H1 (cell line): Measurements from ENCODE around the gene ZSCAN21. TPM values are rescaled to one million over a fixed set of nuclear protein-coding genes. Genes with fewer than 3 reads are reported as not detected.

Experiments used
- CTCF ChIA-PET: fragments of 300-600 bp; sonication (Branson Sonifier 250); formaldehyde crosslinking; loops from one replicate; lab custom pipeline; 2021; ENCODE audit not compliant: partially characterized antibody; lab: Charles Lee
- POLR2A ChIA-PET: fragments of 300-600 bp; sonication (Branson Sonifier 250); formaldehyde crosslinking; loops from one replicate; lab custom pipeline; 2021; ENCODE audit warnings: inconsistent platforms; ENCODE audit not compliant: partially characterized antibody; lab: Charles Lee
- DNase-seq, 2 experiments: peaks; one replicate each; pipeline versions ENCODE4 v3.0.0 to v3.0.0-alpha.2; 2010 to 2022; ENCODE audit warnings: low spot score in 2 of 2, low read depth in 1 of 2, mixed read lengths in 1 of 2
- FAIRE-seq: peaks from 2 replicates; lab custom pipeline; 2011; peaks lifted over from hg19 to GRCh38; lab: Jason Lieb, UNC
- H2AFZ ChIP-seq: 2 replicates; pipeline ENCODE4 v1.8.1; 2012; ENCODE audit warnings: low read length, inconsistent platforms
- H2AK5ac ChIP-seq: 2 replicates; pipeline ENCODE4 v1.6.1; 2013; ENCODE audit warnings: low read depth, low read length
- H2BK120ac ChIP-seq: replicated peaks from 2 replicates; pipeline ENCODE3; 2013; ENCODE audit warnings: low read depth, low read length, inconsistent platforms
- H2BK12ac ChIP-seq: 2 replicates; pipeline ENCODE4 v1.6.1; 2013; ENCODE audit warnings: low read depth, low read length
- H2BK15ac ChIP-seq: 2 replicates; pipeline ENCODE4 v1.6.1; 2013; ENCODE audit warnings: low read length
- H2BK20ac ChIP-seq: 2 replicates; pipeline ENCODE4 v1.6.1; 2013; ENCODE audit warnings: low read length
- H2BK5ac ChIP-seq: 2 replicates; pipeline ENCODE4 v1.6.1; 2013; ENCODE audit warnings: low read depth, low read length
- H3K14ac ChIP-seq: 2 replicates; pipeline ENCODE4 v1.6.1; 2013; ENCODE audit warnings: inconsistent platforms; ENCODE audit not compliant: insufficient read length
- H3K18ac ChIP-seq: 2 replicates; pipeline ENCODE4 v1.6.1; 2013; ENCODE audit warnings: low read length; ENCODE audit errors: extremely low read depth
- H3K23ac ChIP-seq: 2 replicates; pipeline ENCODE4 v1.6.1; 2013; ENCODE audit warnings: inconsistent platforms; ENCODE audit not compliant: insufficient read length
- H3K23me2 ChIP-seq: 2 replicates; pipeline ENCODE4 v1.6.1; 2013; ENCODE audit warnings: low read depth, low read length
- H3K27ac ChIP-seq: 2 replicates; pipeline ENCODE4 v1.6.1; 2011; ENCODE audit warnings: low read depth, low read length, inconsistent platforms
- H3K27me3 ChIP-seq, 4 experiments: replicated peaks in 1 of 4; 1 replicate in 1 of 4; 2 replicates in 3 of 4; pipeline versions ENCODE4 v1.6.1 to v1.8.1; 2011 to 2013; ENCODE audit warnings: low read length in 3 of 4, mild to moderate bottlenecking in 3 of 4, inconsistent platforms in 2 of 4, mixed read lengths in 2 of 4, moderate library complexity in 1 of 4; ENCODE audit not compliant: control insufficient read depth in 3 of 4, insufficient read depth in 3 of 4; ENCODE audit errors: extremely low read depth in 1 of 4
- H3K36me3 ChIP-seq, 4 experiments: 2 replicates each; pipeline versions ENCODE4 v1.6.1 to v1.8.1; 2011 to 2013; ENCODE audit warnings: mild to moderate bottlenecking in 4 of 4, low read length in 3 of 4, moderate library complexity in 2 of 4, control low read depth in 1 of 4, inconsistent platforms in 1 of 4; ENCODE audit not compliant: insufficient read depth in 4 of 4, control insufficient read depth in 2 of 4
- H3K4ac ChIP-seq: replicated peaks from 2 replicates; pipeline ENCODE3; 2013; ENCODE audit warnings: low read length, low read depth, mixed read lengths, inconsistent platforms; ENCODE audit not compliant: insufficient read length
- H3K4me1 ChIP-seq, 4 experiments: replicated peaks in 1 of 4; 1 replicate in 1 of 4; 2 replicates in 3 of 4; pipeline versions ENCODE4 v1.6.1 to v1.8.1; 2011 to 2013; ENCODE audit warnings: low read length in 3 of 4, inconsistent platforms in 2 of 4, mixed read lengths in 1 of 4; ENCODE audit not compliant: insufficient read depth in 4 of 4, control insufficient read depth in 3 of 4
- H3K4me2 ChIP-seq, 2 experiments: 2 replicates each; pipeline versions ENCODE4 v1.6.1 to v1.8.1; 2011 to 2013; ENCODE audit warnings: low read depth in 2 of 2, low read length in 2 of 2, control low read depth in 1 of 2, inconsistent platforms in 1 of 2, mild to moderate bottlenecking in 1 of 2; ENCODE audit not compliant: insufficient read depth in 1 of 2
- H3K4me3 ChIP-seq, 4 experiments: fragments of 200-600, 300-600 bp in 1 of 4; sonication (generic), shearing (Covaris generic), sonication (Bioruptor Twin) in 1 of 4; 2 replicates each; pipeline versions ENCODE4 v1.5.1 to v1.8.1; 2011 to 2016; ENCODE audit warnings: low read length in 4 of 4, low read depth in 3 of 4, control low read depth in 2 of 4, inconsistent platforms in 2 of 4, mild to moderate bottlenecking in 2 of 4, mixed read lengths in 1 of 4, moderate library complexity in 1 of 4; ENCODE audit not compliant: insufficient read depth in 2 of 4; ENCODE audit errors: extremely low read depth in 1 of 4
- H3K56ac ChIP-seq: replicated peaks from 2 replicates; pipeline ENCODE3; 2013; ENCODE audit warnings: low read depth, mild to moderate bottlenecking, mixed read lengths, low read length, inconsistent platforms; ENCODE audit not compliant: insufficient read length
- H3K79me1 ChIP-seq: 2 replicates; pipeline ENCODE4 v1.6.1; 2013; ENCODE audit warnings: low read depth, low read length, control low read depth
- H3K79me2 ChIP-seq, 2 experiments: 2 replicates each; pipeline versions ENCODE4 v1.6.1 to v1.8.1; 2012 to 2013; ENCODE audit warnings: low read length in 2 of 2, mild to moderate bottlenecking in 2 of 2, inconsistent platforms in 1 of 2; ENCODE audit not compliant: insufficient read depth in 2 of 2, control insufficient read depth in 1 of 2
- H3K9ac ChIP-seq, 4 experiments: replicated peaks in 1 of 4; 1 replicate in 1 of 4; 2 replicates in 3 of 4; pipeline versions ENCODE4 v1.6.1 to v1.8.1; 2011 to 2013; ENCODE audit warnings: low read depth in 3 of 4, low read length in 3 of 4, control low read depth in 2 of 4, mild to moderate bottlenecking in 2 of 4, moderate library complexity in 2 of 4, inconsistent platforms in 1 of 4; ENCODE audit errors: extremely low read depth in 1 of 4
- H3K9me3 ChIP-seq, 2 experiments: 2 replicates each; pipeline versions ENCODE4 v1.6.1 to v1.8.1; 2012 to 2013; ENCODE audit warnings: mild to moderate bottlenecking in 2 of 2, moderate library complexity in 2 of 2, control low read depth in 1 of 2, inconsistent platforms in 1 of 2, low read depth in 1 of 2, low read length in 1 of 2, mixed read lengths in 1 of 2; ENCODE audit not compliant: insufficient read depth in 2 of 2
- H4K20me1 ChIP-seq, 2 experiments: replicated peaks in 1 of 2; 2 replicates each; pipeline versions ENCODE3 to v1.8.1; 2011 to 2013; ENCODE audit warnings: inconsistent platforms in 2 of 2, low read length in 2 of 2, mild to moderate bottlenecking in 1 of 2; ENCODE audit not compliant: insufficient read depth in 2 of 2, control insufficient read depth in 1 of 2
- H4K5ac ChIP-seq: 2 replicates; pipeline ENCODE4 v1.6.1; 2013; ENCODE audit warnings: low read length, low read depth, mixed read lengths, inconsistent platforms; ENCODE audit not compliant: insufficient read length
- H4K8ac ChIP-seq: 2 replicates; pipeline ENCODE4 v1.8.0; 2013; ENCODE audit warnings: mild to moderate bottlenecking, moderate library complexity, low read length, inconsistent platforms; ENCODE audit not compliant: insufficient read depth; ENCODE audit errors: extremely low read depth
- H4K91ac ChIP-seq: replicated peaks from 2 replicates; pipeline ENCODE3; 2013; ENCODE audit warnings: low read length, mixed read lengths, inconsistent platforms; ENCODE audit not compliant: insufficient read length
- CBX5 ChIP-seq: fragments of 300-800, 300-1000 bp; sonication (generic); IDR thresholded peaks from 2 replicates; pipeline ENCODE4 v1.7.1; 2016; ENCODE audit warnings: antibody characterized with exemption, low read length, low read depth
- CHD2 ChIP-seq: IDR thresholded peaks from 2 replicates; pipeline ENCODE4 v1.6.1; 2012; ENCODE audit warnings: low read length, improper control_type of control experiment
- EP300 ChIP-seq, 2 experiments: IDR thresholded peaks; 1 replicate in 1 of 2; 2 replicates in 1 of 2; pipeline ENCODE4 v1.6.1; 2011 to 2012; ENCODE audit warnings: low read depth in 2 of 2, low read length in 2 of 2, mild to moderate bottlenecking in 2 of 2, borderline replicate concordance in 1 of 2, inconsistent platforms in 1 of 2, moderate library complexity in 1 of 2
- GTF2F1 ChIP-seq: IDR thresholded peaks from 2 replicates; pipeline ENCODE4 v1.6.1; 2012; ENCODE audit warnings: low read depth, low read length, improper control_type of control experiment, borderline replicate concordance
- NANOG ChIP-seq: IDR thresholded peaks from 2 replicates; pipeline ENCODE4 v1.6.1; 2011; ENCODE audit warnings: low read length, low read depth, mild to moderate bottlenecking, inconsistent platforms; ENCODE audit not compliant: insufficient read depth, poor library complexity, severe bottlenecking
- RFX5 ChIP-seq: IDR thresholded peaks from 2 replicates; pipeline ENCODE4 v1.6.1; 2011; ENCODE audit warnings: low read depth, low read length, improper control_type of control experiment, borderline replicate concordance
- RXRA ChIP-seq: IDR thresholded peaks from 2 replicates; pipeline ENCODE4 v1.6.1; 2011; ENCODE audit warnings: low read depth, mild to moderate bottlenecking, low read length, moderate library complexity; ENCODE audit not compliant: insufficient read depth
- TBP ChIP-seq: IDR thresholded peaks from 2 replicates; pipeline ENCODE4 v1.6.1; 2011; ENCODE audit warnings: low read depth, low read length, improper control_type of control experiment
- ZNF274 ChIP-seq: IDR thresholded peaks from 2 replicates; pipeline ENCODE4 v1.7.0; 2012; ENCODE audit warnings: low read length, borderline replicate concordance; ENCODE audit errors: extremely low read depth
- WGBS, 2 experiments: shearing (Covaris generic) in 1 of 2; methylation state at CpG; one replicate each; pipeline versions ENCODE4 v1.1.6 to v1.1.7; 2013 to 2015; ENCODE audit warnings: low lambda C conversion rate in 2 of 2, mixed read lengths in 2 of 2, inconsistent platforms in 1 of 2, low coverage in 1 of 2, missing lambda C conversion rate in 1 of 2; ENCODE audit not compliant: insufficient replicate concordance in 2 of 2, insufficient coverage in 1 of 2, insufficient read length in 1 of 2; ENCODE audit errors: extremely low coverage in 1 of 2, missing lambda C conversion rate in 1 of 2; 5-methylcytosine and 5-hydroxymethylcytosine counted together
- polyA plus RNA-seq, 7 experiments: library from polyadenylated mRNA; depleted of rRNA in 3 of 7; stranded (reverse) in 5 of 7; unstranded in 2 of 7; fragments of >200 nt in 5 of 7; fragments of 200-250 nt in 2 of 7; gene quantifications; 1 replicate in 5 of 7; 2 replicates in 1 of 7; 4 replicates in 1 of 7; pipeline versions ENCODE4 v1.2.1 to v1.2.3, GENCODE V29; 2011 to 2013; ENCODE audit warnings: missing spikeins in 2 of 7, mixed read lengths in 2 of 7
- total RNA-seq: library from RNA; stranded (reverse); fragmentation: NEBNext Ultra II Directional; extraction: Animal tissue kit (Norgen Biotek cat#: 25700); gene quantifications from 2 replicates; pipeline ENCODE4 v1.2.1, GENCODE V29; 2021
- TF ChIP-seq, protein P1 (sequence below), 3 experiments: IDR thresholded peaks; 1 replicate in 2 of 3; 2 replicates in 1 of 3; pipeline versions ENCODE4 v1.5.1 to v1.6.1; 2011; ENCODE audit warnings: low read length in 3 of 3, mild to moderate bottlenecking in 3 of 3, inconsistent platforms in 2 of 3, low read depth in 1 of 3, moderate library complexity in 1 of 3; ENCODE audit not compliant: insufficient read depth in 1 of 3; ENCODE audit errors: control extremely low read depth in 1 of 3

Gene ZSCAN21
- total and polyA plus RNA-seq, 2 of the 8 experiments (the other 6 are each of a cell fraction or from before 2014, with no cell fraction given): 15.4 to 26.1 TPM

DNA sequence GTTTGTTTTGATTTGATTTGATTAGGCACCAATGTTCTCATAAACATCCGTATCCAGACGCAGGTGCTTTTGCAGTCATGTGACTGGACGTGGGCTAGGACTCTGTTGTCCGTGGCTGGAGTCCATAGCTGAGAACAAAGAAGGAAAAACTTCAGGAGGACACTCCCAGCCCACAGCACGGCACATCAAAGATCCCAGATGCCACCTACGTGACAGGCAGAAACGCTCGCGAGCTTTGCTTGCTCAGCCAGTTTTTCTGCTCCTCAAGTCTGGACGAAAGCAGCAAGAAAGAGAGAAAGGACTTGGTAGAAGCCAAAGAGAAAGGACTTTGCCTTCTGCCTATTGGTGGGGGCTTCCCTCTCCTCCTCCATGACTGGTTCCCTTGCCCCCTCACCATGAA, 41.0 kb upstream of the ZSCAN21 start:
- Histone ChIP-seq H3K27ac (no peak overlapping the region), H3K4me3 (no peak overlapping the region), H2BK120ac (no peak overlapping the region), H3K36me3 (no peaks in the 10 kb centered on the region), H2BK15ac (no peak overlapping the region), H2AFZ (no peak overlapping the region), H2BK5ac (no peak overlapping the region), H3K9ac (no peak overlapping the region), H4K91ac (no peak overlapping the region), H3K9me3 (no peaks in the 10 kb centered on the region), H3K4ac (no peak overlapping the region), H3K23me2 (peaks cover 2% of the 10 kb centered on the region; the same call in 1 of the 2 replicates), H2BK20ac (0 out of 2 replicates have a peak overlapping the region, but pooled peaks have one; percentile 13), H2AK5ac (no peak overlapping the region), H3K4me2 (no peak overlapping the region), H3K18ac (no peak overlapping the region), H4K8ac (no peak overlapping the region), H4K20me1 (no peaks in the 10 kb centered on the region), H3K23ac (no peak overlapping the region), H3K79me2 (no peaks in the 10 kb centered on the region), H2BK12ac (no peak overlapping the region), H4K5ac (no peak overlapping the region), H3K4me1 (peaks cover 0 to 2% (median 0%) of the 10 kb centered on the region in 4 experiments; a peak in 2 of 7 replicates), H3K79me1 (no peaks in the 10 kb centered on the region), H3K14ac (no peak overlapping the region), H3K27me3 (no peaks in the 10 kb centered on the region), H3K56ac (no peak overlapping the region)
- POLR2A ChIA-PET: interaction anchor here (1.1 to 1.5 kb wide), 3 partner anchors 8 to 93 kb away, joined by 3 to 4 read pairs (median 3); partner anchors contain the start of gene MCM7
- DNase-seq (no peak), FAIRE-seq (no peak)
- 79% methylated on average over 10 of the region's 10 CpGs; no CpG with 5 or more reads in 1 of the 2 experiments for WGBS, 2 experiments
- CTCF ChIA-PET: interaction anchor here (1.1 to 2.1 kb wide), 2 partner anchors 9 to 15 kb away, joined by 3 to 9 read pairs; no protein-coding TSS in a partner anchor
- TF ChIP-seq TBP (no peak), RFX5 (no peak), CHD2 (no peak), EP300 (IDR thresholded peaks at IDR 0.05; ENCODE audit: borderline replicate concordance in 1 of 2, low read depth in 2 of 2, low read length in 2 of 2) (no peak), ZNF274 (no peak), CBX5 (no peak), NANOG (no peak), GTF2F1 (no peak), RXRA (no peak)
- TF ChIP-seq, protein P1, sequence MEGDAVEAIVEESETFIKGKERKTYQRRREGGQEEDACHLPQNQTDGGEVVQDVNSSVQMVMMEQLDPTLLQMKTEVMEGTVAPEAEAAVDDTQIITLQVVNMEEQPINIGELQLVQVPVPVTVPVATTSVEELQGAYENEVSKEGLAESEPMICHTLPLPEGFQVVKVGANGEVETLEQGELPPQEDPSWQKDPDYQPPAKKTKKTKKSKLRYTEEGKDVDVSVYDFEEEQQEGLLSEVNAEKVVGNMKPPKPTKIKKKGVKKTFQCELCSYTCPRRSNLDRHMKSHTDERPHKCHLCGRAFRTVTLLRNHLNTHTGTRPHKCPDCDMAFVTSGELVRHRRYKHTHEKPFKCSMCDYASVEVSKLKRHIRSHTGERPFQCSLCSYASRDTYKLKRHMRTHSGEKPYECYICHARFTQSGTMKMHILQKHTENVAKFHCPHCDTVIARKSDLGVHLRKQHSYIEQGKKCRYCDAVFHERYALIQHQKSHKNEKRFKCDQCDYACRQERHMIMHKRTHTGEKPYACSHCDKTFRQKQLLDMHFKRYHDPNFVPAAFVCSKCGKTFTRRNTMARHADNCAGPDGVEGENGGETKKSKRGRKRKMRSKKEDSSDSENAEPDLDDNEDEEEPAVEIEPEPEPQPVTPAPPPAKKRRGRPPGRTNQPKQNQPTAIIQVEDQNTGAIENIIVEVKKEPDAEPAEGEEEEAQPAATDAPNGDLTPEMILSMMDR (IDR thresholded peaks at IDR 0.05; ENCODE audit: control extremely low read depth in 1 of 3, insufficient read depth in 1 of 3, low read depth in 1 of 3, low read length in 3 of 3): no peak
